HG03159 (cell line): Measurements from ENCODE around the gene TIE1.

Experiments
- ATAC-seq: cut with Tn5 transposase; IDR thresholded peaks from one replicate; pipeline ENCODE4 v1.9.1; 2021; ENCODE audit warnings: mild to moderate bottlenecking, moderate library complexity; ENCODE audit not compliant: unreplicated experiment

TIE1 gene

GRCh38 chr1:43292679-43293078, 8.1 kb upstream of the TIE1 start:
- no peak for ATAC-seq

GRCh38 chr1:43293176-43293575, 7.6 kb upstream of the TIE1 start:
- no peak for ATAC-seq

GRCh38 chr1:43293896-43294760, 6.7 kb upstream of the TIE1 start:
- ATAC-seq, result no peak

DNA sequence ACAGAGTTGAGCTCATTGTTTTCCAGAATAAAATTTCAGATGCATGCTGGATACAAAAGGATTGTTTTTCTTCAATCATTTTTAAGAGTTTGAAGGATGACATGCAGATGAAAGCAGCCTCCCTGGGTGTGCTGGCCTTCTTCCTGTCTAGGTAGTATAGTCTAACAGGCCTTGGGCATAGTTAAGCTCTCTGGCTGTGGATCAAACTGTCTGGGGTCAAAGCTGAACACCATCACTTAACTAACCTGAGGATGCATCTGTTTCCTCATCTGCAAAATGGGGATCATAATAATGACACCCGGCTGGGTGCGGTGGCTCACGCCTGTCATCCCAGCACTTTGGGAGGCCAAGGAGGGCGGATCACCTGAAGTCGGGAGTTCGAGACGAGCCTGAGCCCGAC, 6.0 kb upstream of the TIE1 start:
- ATAC-seq, result no peak

- ATAC-seq, result no peak
These were observed 4.6 kb upstream of the TIE1 start for GRCh38 chr1:43296207-43296606.

DNA sequence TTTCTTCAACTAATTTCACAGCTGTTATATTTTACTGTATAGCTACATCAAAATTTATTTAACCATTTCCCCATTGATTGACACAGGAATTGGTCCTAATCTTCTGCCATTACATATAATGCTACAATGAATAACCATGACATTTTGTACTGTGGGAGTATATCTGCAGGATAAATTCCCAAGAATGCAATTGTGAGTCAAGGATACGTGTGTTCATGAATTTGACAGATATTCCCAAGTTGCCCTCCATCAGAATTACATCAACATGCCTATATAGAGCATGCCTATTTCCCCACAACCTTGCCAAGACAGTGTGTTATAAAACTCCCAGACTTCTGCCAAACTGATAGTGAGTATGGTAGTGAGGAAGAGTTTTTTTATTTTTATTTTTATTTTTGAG, 2.7 kb upstream of the TIE1 start:
- ATAC-seq, result no peak

DNA sequence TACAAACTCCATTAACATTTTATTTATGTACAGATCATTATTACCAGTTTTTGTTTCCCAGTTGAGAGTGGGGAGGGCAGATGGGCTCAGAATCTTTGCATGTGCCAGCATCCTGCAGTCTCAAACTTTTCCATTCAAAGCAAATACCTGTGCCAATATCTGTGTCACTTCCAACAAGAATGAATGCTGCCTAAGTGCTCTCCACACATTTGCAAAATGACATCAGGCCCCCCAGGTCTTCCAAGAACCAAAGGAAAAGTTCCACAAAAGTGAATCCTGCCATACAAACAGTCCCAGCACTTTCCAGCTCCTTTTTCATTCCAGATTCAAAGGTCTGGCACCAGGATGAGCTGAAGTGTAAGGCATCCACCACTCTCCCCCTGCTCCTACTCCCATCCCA, 1.7 kb upstream of the TIE1 start:
- ATAC-seq, result no peak

- ATAC-seq, result no peak
These were observed 1.4 kb downstream of the TIE1 start for GRCh38 chr1:43302201-43302600.

GRCh38 chr1:43302721-43303470, 2.1 kb downstream of the TIE1 start:
- ATAC-seq, result no peak

DNA sequence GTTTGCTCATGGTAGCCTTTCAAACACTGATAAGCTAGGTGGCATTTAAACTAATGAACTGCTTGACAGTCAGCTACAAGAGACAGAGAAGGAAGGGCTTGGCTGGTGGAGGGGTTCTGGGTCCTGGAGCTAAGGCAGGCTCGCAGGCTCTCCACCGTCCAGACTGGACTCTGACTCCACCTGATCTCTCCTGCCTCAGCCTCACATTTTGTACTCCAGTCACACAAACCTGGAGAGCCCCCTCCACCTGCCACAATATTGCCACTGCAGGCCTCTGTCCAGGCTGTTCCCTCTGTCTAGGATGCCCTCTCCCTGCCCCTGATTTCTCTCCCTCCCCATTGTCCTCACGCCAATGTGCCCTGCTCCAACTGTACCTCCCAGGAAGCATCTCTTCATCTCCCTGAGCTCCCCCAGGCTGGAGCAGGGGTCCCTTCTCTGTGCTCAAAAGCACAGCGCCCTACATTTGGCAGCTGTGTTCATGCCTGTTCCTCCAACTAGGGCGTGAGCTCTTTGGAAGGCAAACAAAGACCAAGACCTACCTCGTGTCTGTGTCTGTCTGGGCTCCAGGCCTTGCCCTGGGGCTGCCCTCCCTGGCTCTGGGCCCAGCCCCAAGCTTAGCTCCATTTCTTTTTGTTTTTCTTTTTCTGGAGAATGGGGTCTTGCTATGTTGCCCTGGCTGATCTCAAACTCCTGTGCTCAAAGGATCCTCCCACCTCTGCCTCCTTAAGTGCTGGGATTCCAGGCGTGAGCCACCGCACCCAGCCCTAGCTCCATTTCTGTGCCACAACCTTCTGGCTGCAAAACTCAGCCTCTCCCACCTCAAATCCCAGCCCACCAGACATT, 2.9 kb downstream of the TIE1 start:
- no peak for ATAC-seq

- no peak for ATAC-seq
These were observed 3.5 kb downstream of the TIE1 start for GRCh38 chr1:43304314-43304681.

DNA sequence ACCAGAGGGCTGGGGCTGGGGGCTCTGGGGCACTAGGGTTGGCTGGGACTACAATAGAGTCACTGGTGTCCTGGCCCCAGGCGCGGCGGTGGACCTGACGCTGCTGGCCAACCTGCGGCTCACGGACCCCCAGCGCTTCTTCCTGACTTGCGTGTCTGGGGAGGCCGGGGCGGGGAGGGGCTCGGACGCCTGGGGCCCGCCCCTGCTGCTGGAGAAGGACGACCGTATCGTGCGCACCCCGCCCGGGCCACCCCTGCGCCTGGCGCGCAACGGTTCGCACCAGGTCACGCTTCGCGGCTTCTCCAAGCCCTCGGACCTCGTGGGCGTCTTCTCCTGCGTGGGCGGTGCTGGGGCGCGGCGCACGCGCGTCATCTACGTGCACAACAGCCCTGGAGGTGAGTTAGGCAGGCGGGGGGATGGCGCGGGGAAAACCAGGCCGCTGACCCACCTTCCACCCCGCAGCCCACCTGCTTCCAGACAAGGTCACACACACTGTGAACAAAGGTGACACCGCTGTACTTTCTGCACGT, 4.1 kb downstream of the TIE1 start:
- ATAC-seq, result no peak

GRCh38 chr1:43305461-43305860, 4.7 kb downstream of the TIE1 start:
- ATAC-seq, result no peak

DNA sequence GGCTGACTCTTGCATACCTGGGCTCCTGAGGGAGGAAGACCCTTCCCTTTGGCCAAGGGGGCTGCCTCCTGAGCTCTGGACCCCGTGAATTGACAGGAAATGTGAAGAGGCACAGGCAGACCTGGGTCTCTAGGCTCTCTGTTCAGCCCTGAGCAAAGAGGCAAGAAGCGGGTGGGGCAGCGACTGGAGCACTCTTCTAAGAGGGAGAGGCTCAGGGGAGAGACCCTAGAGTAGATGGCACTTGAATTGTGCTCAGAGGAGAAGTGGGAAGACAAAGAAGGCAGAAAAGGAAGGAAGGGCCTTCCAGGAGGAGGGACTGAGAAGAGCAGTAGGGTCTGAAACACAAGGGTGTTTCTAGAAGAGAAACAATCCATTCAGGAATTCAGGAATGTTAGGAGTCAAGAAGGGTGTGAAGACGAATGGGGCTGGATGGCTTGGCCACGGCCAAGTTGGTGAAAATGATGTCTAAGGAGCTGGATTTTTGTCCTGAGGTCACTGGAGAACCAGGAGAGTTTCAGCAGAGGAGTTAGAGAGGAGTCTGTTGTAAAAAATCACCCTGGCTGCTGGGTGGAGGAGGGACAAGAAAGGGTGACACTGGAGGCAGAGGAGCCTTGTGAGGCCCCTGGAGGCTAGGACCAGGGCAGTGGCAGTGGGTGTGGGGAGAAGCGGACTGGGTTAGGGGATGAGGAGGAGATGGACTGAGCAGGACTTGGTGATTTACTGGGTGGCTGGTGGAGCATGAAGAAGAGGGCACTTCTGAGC, 5.3 kb downstream of the TIE1 start:
- ATAC-seq, result no peak

DNA sequence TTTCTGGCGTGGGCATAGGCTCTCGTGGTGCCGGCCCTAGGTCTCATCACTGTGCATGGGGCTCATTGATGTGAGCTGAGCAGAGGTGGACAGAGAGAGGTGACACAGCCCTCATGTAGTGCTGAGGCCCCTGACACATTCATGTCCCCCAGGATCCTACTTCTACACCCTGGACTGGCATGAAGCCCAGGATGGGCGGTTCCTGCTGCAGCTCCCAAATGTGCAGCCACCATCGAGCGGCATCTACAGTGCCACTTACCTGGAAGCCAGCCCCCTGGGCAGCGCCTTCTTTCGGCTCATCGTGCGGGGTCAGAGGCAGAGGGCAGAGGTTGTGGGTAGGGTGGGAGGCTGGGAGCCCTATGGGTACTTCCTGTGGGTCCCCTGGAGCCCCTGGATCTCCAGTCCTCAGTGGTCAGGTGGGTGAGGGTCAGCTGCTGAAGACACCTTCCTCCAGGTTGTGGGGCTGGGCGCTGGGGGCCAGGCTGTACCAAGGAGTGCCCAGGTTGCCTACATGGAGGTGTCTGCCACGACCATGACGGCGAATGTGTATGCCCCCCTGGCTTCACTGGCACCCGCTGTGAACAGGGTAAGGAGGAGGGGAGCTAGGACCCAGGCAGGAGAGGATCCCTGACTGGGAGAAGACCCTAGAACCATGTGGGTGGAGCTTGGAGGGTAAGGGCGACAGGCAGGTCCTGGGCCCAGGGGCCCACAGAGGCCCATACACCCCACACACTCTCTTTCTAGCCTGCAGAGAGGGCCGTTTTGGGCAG, 6.1 kb downstream of the TIE1 start:
- no peak for ATAC-seq

DNA sequence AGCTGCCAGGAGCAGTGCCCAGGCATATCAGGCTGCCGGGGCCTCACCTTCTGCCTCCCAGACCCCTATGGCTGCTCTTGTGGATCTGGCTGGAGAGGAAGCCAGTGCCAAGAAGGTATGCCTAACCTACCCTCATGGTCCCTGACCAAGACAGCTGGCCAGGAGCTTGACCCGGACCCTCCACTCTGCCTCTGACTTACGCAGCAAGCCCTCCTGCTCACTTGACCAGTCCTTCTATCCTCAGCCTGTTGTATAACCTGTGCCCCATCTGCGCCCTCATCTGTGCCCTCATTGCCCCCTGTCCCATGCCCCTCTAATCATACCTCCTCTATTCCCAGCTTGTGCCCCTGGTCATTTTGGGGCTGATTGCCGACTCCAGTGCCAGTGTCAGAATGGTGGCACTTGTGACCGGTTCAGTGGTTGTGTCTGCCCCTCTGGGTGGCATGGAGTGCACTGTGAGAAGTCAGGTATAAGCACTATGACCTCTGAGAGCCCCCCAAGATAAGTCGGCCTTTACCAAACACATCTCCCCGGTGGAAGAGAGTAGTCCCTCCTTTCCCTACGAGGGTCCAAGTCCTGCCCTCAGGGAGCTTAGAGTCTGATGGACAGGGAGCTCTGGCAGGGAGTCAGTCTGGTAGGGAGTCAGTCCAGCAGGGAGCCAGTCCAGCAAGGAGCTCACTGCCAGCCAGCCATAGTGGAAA, 6.8 kb downstream of the TIE1 start:
- ATAC-seq, result no peak

GRCh38 chr1:43308635-43309404, 8.0 kb downstream of the TIE1 start:
- no peak for ATAC-seq

DNA sequence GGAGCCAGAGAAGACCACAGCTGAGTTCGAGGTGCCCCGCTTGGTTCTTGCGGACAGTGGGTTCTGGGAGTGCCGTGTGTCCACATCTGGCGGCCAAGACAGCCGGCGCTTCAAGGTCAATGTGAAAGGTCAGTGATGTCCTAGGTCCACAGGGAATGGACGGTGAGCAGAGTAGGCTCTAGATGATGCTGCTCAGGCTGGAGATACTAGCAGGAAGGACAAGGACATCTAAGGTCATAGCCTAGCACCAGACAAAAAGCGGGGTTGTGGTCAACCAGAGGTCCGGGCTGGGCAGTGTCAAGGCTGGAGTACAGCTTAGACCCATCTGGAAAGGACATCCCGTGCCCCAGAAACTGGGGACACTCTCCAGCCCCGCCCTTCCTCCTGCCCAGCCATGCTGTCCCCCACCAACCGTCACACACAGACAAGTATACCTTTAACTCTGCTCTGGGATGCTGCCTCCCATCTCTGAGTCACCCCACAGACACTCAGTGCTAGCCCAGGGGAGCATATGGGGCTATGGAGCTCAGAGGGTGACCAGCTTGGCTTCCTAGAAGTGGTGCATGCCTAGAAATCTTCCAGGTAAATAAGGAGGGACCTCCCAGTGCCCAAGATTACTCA, 8.7 kb downstream of the TIE1 start:
- ATAC-seq, result no peak
